HG02763 (cell line): ENCODE data around the gene TRIM44.
"Not testable (repeated sequence)": the region's sequence is repeated elsewhere in the genome, so short reads cannot be mapped to it uniquely, and the experiment has no call there.

Experiments
- ATAC-seq: cut with Tn5 transposase; IDR thresholded peaks from one replicate; pipeline ENCODE4 v1.9.1; 2021; ENCODE audit warnings: mild to moderate bottlenecking, moderate library complexity; ENCODE audit not compliant: unreplicated experiment

The TRIM44 gene

GRCh38 chr11:35750315-35750714 is 87.7 kb downstream of the TRIM44 start:
- ATAC-seq: no peak

- ATAC-seq: no peak
These were observed 88.5 kb downstream of the TRIM44 start for GRCh38 chr11:35750981-35751663.

- ATAC-seq: no peak
These were observed 89.1 kb downstream of the TRIM44 start for GRCh38 chr11:35751664-35752061.

- no peak for ATAC-seq
These were observed 89.5 kb downstream of the TRIM44 start for GRCh38 chr11:35752115-35752514.

GRCh38 chr11:35753573-35753972 is 91.0 kb downstream of the TRIM44 start:
- ATAC-seq: not testable (repeated sequence)

- ATAC-seq: not testable (repeated sequence)
These were observed 97.4 kb downstream of the TRIM44 start for GRCh38 chr11:35759951-35760350.

- no peak for ATAC-seq
These were observed 99.3 kb downstream of the TRIM44 start for GRCh38 chr11:35761899-35762298.

- ATAC-seq: no peak
These were observed 100.7 kb downstream of the TRIM44 start for GRCh38 chr11:35763301-35763700.

- ATAC-seq: no peak
These were observed 101.2 kb downstream of the TRIM44 start for GRCh38 chr11:35763765-35764164.

GRCh38 chr11:35764417-35764816 is 101.8 kb downstream of the TRIM44 start:
- no peak for ATAC-seq

- ATAC-seq: no peak
These were observed 102.6 kb downstream of the TRIM44 start for GRCh38 chr11:35765211-35765610.

GRCh38 chr11:35766651-35767050 is 104.1 kb downstream of the TRIM44 start:
- ATAC-seq: no peak

GRCh38 chr11:35770425-35770824 is 107.8 kb downstream of the TRIM44 start:
- not testable (repeated sequence) for ATAC-seq

- ATAC-seq: no peak
These were observed 109.1 kb downstream of the TRIM44 start for GRCh38 chr11:35771722-35772121.

- not testable (repeated sequence) for ATAC-seq
These were observed 114.7 kb downstream of the TRIM44 start for GRCh38 chr11:35777241-35777640.

- ATAC-seq: not testable (repeated sequence)
These were observed 116.4 kb downstream of the TRIM44 start for GRCh38 chr11:35778943-35779342.

- no peak for ATAC-seq
These were observed 116.8 kb downstream of the TRIM44 start for GRCh38 chr11:35779409-35779808.

- no peak for ATAC-seq
These were observed 118.6 kb downstream of the TRIM44 start for GRCh38 chr11:35780951-35781860.

GRCh38 chr11:35781861-35782470 is 119.4 kb downstream of the TRIM44 start:
- no peak for ATAC-seq

GRCh38 chr11:35783809-35784208 is 121.2 kb downstream of the TRIM44 start:
- ATAC-seq: no peak

GRCh38 chr11:35784699-35785098 is 122.1 kb downstream of the TRIM44 start:
- ATAC-seq: no peak
